OCI-LY1 (cell line): ENCODE data around the gene MLPH.

Source experiments
- H2AFZ ChIP-seq: fragments of 200-600 bp; sonication (generic), shearing (Covaris generic); 2 replicates; pipeline ENCODE4 v1.6.0; 2014; ENCODE audit warnings: antibody characterized with exemption, mild to moderate bottlenecking, low read length
- H3F3A ChIP-seq: fragments of 200-600 bp; sonication (generic), shearing (Covaris generic); 2 replicates; pipeline ENCODE4 v1.6.0; 2014; ENCODE audit warnings: mild to moderate bottlenecking, antibody characterized with exemption, low read length, moderate library complexity; ENCODE audit not compliant: insufficient read depth
- H3K27ac ChIP-seq: fragments of 200-600 bp; sonication (generic); 2 replicates; pipeline ENCODE4 v1.5.1; 2014; ENCODE audit warnings: low read length, mixed run types, mild to moderate bottlenecking, low read depth; ENCODE audit not compliant: poor library complexity, severe bottlenecking
- H3K27me3 ChIP-seq: fragments of 200-600 bp; sonication (generic); 2 replicates; pipeline ENCODE4 v1.6.0; 2014; ENCODE audit warnings: antibody characterized with exemption, mild to moderate bottlenecking, low read length, moderate library complexity; ENCODE audit not compliant: insufficient read depth
- H3K36me3 ChIP-seq: fragments of 200-600 bp; sonication (generic); 2 replicates; pipeline ENCODE4 v1.6.1; 2014; ENCODE audit warnings: mild to moderate bottlenecking, antibody characterized with exemption, low read length, moderate library complexity, mixed read lengths; ENCODE audit not compliant: insufficient read depth
- H3K4me1 ChIP-seq: fragments of 200-600 bp; sonication (generic); 2 replicates; pipeline ENCODE4 v1.5.1; 2014; ENCODE audit warnings: mild to moderate bottlenecking, low read length, moderate library complexity; ENCODE audit not compliant: insufficient read depth, severe bottlenecking
- H3K4me2 ChIP-seq: fragments of 200-600 bp; sonication (generic), shearing (Covaris generic); 2 replicates; pipeline ENCODE4 v1.6.1; 2014; ENCODE audit warnings: low read length
- H3K4me3 ChIP-seq: fragments of 200-600 bp; sonication (generic); 2 replicates; pipeline ENCODE4 v1.5.1; 2014; ENCODE audit warnings: low read length, low read depth, mild to moderate bottlenecking, mixed read lengths; ENCODE audit not compliant: poor library complexity, severe bottlenecking
- H3K79me2 ChIP-seq: fragments of 200-600 bp; shearing (Covaris generic); 2 replicates; pipeline ENCODE4 v1.6.1; 2016; ENCODE audit warnings: mixed run types, low read length, mixed read lengths; ENCODE audit not compliant: insufficient read depth
- H3K9ac ChIP-seq: fragments of 200-600 bp; sonication (generic), shearing (Covaris generic); 2 replicates; pipeline ENCODE4 v1.6.1; 2014; ENCODE audit warnings: mild to moderate bottlenecking, low read length, mixed read lengths
- H3K9me2 ChIP-seq: fragments of 200-600 bp; sonication (generic), shearing (Covaris generic); 2 replicates; pipeline ENCODE4 v1.6.1; 2014; ENCODE audit warnings: low read depth, mild to moderate bottlenecking, low read length, mixed read lengths
- H3K9me3 ChIP-seq: fragments of 200-600 bp; shearing (Covaris generic); 2 replicates; pipeline ENCODE4 v1.6.1; 2014; ENCODE audit warnings: low read length, mixed read lengths
- H4K20me1 ChIP-seq: fragments of 200-600 bp; sonication (generic), shearing (Covaris generic); 2 replicates; pipeline ENCODE4 v1.6.0; 2016; ENCODE audit warnings: mild to moderate bottlenecking, low read length; ENCODE audit not compliant: insufficient read depth
- EZH2 ChIP-seq: fragments of 200-600 bp; sonication (generic), shearing (Covaris generic); IDR thresholded peaks from 2 replicates; pipeline ENCODE4 v1.8.0; 2017; ENCODE audit warnings: borderline replicate concordance, mixed run types, mild to moderate bottlenecking, antibody characterized with exemption, low read length, moderate library complexity, mixed read lengths
- TF ChIP-seq, protein P1 (sequence below): fragments of 200-600 bp; sonication (generic), shearing (Covaris generic); IDR thresholded peaks from 2 replicates; pipeline ENCODE4 v1.5.1; 2017; ENCODE audit warnings: mild to moderate bottlenecking, antibody characterized with exemption, low read length, moderate library complexity, mixed read lengths

Gene MLPH

GRCh38 chr2:237440819-237441281, 46.2 kb upstream of the MLPH start:
- no peaks in the 10 kb centered on the region for H3K79me2 ChIP-seq
- no peaks in the 10 kb centered on the region for H3K27me3 ChIP-seq
- no peaks in the 10 kb centered on the region for H3K9me2 ChIP-seq
- H2AFZ ChIP-seq, result no peak overlapping the region
- H3F3A ChIP-seq, result no peaks in the 10 kb centered on the region
- H3K9me3 ChIP-seq, result no peaks in the 10 kb centered on the region
- H3K27ac ChIP-seq, result no peak overlapping the region
- no peak overlapping the region for H3K9ac ChIP-seq
- no peak overlapping the region for H3K4me2 ChIP-seq
- no peaks in the 10 kb centered on the region for H3K36me3 ChIP-seq
- H4K20me1 ChIP-seq, result no peaks in the 10 kb centered on the region
- H3K4me1 ChIP-seq, result no peaks in the 10 kb centered on the region
- H3K4me3 ChIP-seq, result no peak overlapping the region
- TF ChIP-seq, protein P1, sequence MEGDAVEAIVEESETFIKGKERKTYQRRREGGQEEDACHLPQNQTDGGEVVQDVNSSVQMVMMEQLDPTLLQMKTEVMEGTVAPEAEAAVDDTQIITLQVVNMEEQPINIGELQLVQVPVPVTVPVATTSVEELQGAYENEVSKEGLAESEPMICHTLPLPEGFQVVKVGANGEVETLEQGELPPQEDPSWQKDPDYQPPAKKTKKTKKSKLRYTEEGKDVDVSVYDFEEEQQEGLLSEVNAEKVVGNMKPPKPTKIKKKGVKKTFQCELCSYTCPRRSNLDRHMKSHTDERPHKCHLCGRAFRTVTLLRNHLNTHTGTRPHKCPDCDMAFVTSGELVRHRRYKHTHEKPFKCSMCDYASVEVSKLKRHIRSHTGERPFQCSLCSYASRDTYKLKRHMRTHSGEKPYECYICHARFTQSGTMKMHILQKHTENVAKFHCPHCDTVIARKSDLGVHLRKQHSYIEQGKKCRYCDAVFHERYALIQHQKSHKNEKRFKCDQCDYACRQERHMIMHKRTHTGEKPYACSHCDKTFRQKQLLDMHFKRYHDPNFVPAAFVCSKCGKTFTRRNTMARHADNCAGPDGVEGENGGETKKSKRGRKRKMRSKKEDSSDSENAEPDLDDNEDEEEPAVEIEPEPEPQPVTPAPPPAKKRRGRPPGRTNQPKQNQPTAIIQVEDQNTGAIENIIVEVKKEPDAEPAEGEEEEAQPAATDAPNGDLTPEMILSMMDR, result no peak

DNA sequence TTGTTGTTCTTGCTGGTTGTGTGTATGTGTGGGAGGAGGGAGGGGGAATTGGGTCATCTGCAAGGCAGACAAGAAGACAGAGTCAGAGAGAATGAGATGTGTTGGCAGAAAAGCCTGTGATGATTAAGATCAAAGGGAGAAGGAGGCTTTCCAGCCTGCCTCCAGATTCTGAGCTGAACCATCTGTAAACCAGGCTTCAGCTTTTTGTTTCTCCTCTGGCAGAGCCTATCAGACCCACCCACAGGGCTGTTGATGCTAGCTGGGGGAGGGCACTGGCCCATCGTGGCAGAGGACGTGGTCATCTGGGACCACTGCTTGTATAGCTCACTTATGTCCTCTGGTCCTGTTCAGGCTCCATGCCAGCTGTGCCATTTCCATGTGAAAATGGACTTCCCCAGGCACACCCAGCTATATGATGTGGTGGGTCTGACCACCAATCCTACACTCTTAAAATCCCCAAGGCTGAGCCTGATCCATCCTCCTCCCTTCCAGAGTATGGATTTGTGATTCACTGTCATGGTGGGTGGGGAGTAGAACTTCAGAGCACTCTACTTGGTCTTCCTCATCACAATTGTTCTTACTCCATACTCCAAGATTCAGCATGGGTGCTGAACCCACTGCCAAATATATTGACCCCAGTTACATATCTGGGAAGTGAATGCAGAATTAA, 45.3 kb upstream of the MLPH start:
- H4K20me1 ChIP-seq, result no peaks in the 10 kb centered on the region
- H3F3A ChIP-seq, result no peaks in the 10 kb centered on the region
- H3K4me3 ChIP-seq, result no peak overlapping the region
- no peak overlapping the region for H3K27ac ChIP-seq
- peaks cover 4% of the 10 kb centered on the region; the same call in 1 of the 2 replicates for H3K27me3 ChIP-seq
- H2AFZ ChIP-seq, result no peak overlapping the region
- H3K4me2 ChIP-seq, result no peak overlapping the region
- H3K9me3 ChIP-seq, result no peaks in the 10 kb centered on the region
- H3K9me2 ChIP-seq, result no peaks in the 10 kb centered on the region
- H3K79me2 ChIP-seq, result no peaks in the 10 kb centered on the region
- H3K36me3 ChIP-seq, result no peaks in the 10 kb centered on the region
- H3K4me1 ChIP-seq, result no peaks in the 10 kb centered on the region
- TF ChIP-seq, protein P1, result no peak
- TF ChIP-seq EZH2, result no peak
- H3K9ac ChIP-seq, result no peak overlapping the region

- H3K36me3 ChIP-seq, result no peaks in the 10 kb centered on the region
- TF ChIP-seq, protein P1, result no peak
- TF ChIP-seq EZH2, result no peak
These were observed 43.0 kb upstream of the MLPH start for GRCh38 chr2:237444071-237444470.

More at GRCh38 chr2:237444071-237444470, 43.0 kb upstream of the MLPH start:
- Histone ChIP-seq H3K4me1 (no peaks in the 10 kb centered on the region), H3K27ac (no peak overlapping the region), H3K4me2 (no peak overlapping the region), H4K20me1 (no peaks in the 10 kb centered on the region), H3K79me2 (no peaks in the 10 kb centered on the region), H3K9me2 (no peaks in the 10 kb centered on the region), H3F3A (no peaks in the 10 kb centered on the region), H3K4me3 (no peak overlapping the region), H3K9me3 (no peaks in the 10 kb centered on the region), H2AFZ (no peak overlapping the region), H3K27me3 (peaks cover 4% of the 10 kb centered on the region; the same call in 1 of the 2 replicates), H3K9ac (no peak overlapping the region)
